Calu3 (cell line): ENCODE measurements around the gene PTPRN2. TPM values are rescaled to one million over a fixed set of nuclear protein-coding genes. Genes with fewer than 3 reads are reported as not detected.

Experiments
- BruUV-seq: library from RNA; stranded (reverse); fragments of 400-500 nt; replicated peaks from 2 replicates; lab custom pipeline; 2021; lab: Mats Ljungman, UMichigan
- CTCF ChIA-PET: fragments of 300-600 bp; sonication (Branson Sonifier 250); formaldehyde crosslinking; loops from one replicate; lab custom pipeline; 2022; ENCODE audit warnings: antibody characterized with exemption; lab: Charles Lee
- DNase-seq: peaks from one replicate; pipeline ENCODE4 v3.0.0; 2022
- H3K27ac Mint-ChIP-seq: one replicate; pipeline ENCODE4 v1.8.0; 2022; ENCODE audit warnings: mixed read lengths; ENCODE audit not compliant: unreplicated experiment
- H3K27me3 Mint-ChIP-seq: one replicate; pipeline ENCODE4 v1.8.0; 2022; ENCODE audit warnings: mixed read lengths; ENCODE audit not compliant: unreplicated experiment
- H3K36me3 Mint-ChIP-seq: one replicate; pipeline ENCODE4 v1.8.0; 2022; ENCODE audit warnings: mild to moderate bottlenecking, moderate library complexity, mixed read lengths; ENCODE audit not compliant: insufficient read depth, unreplicated experiment
- H3K4me1 Mint-ChIP-seq: one replicate; pipeline ENCODE4 v1.8.0; 2022; ENCODE audit warnings: mild to moderate bottlenecking, low read depth, mixed read lengths; ENCODE audit not compliant: unreplicated experiment
- H3K4me3 Mint-ChIP-seq: one replicate; pipeline ENCODE4 v1.8.0; 2022; ENCODE audit warnings: mild to moderate bottlenecking, low read depth, moderate library complexity, mixed read lengths; ENCODE audit not compliant: unreplicated experiment
- H3K9me3 Mint-ChIP-seq: one replicate; pipeline ENCODE4 v1.8.0; 2022; ENCODE audit warnings: low read depth, mixed read lengths; ENCODE audit not compliant: unreplicated experiment
- CTCF ChIP-seq: fragments of 200-600 bp; IDR thresholded peaks from one replicate; pipeline ENCODE4 v1.8.0; 2022; ENCODE audit warnings: antibody characterized with exemption; ENCODE audit not compliant: unreplicated experiment
- intact Hi-C: fragments of 100-400 bp; cut with micrococcal nuclease; formaldehyde crosslinking; loops from one replicate; pipeline ENCODE4 v1.10.0; 2022; ENCODE audit not compliant: unreplicated experiment
- total RNA-seq: library from RNA; stranded (reverse); gene quantifications from 2 replicates; pipeline ENCODE4 v1.2.3, GENCODE V29; 2022

Gene PTPRN2
- total RNA-seq, 1 experiment from 2014 or later = 2.0 TPM

- no peak overlapping the region for H3K4me3 Mint-ChIP-seq
- no peak for DNase-seq
- intact Hi-C loops = no loop called here
- H3K27ac Mint-ChIP-seq = no peak overlapping the region
- BruUV-seq = no TSS peak
- peaks cover 9% of the 10 kb centered on the region for H3K9me3 Mint-ChIP-seq
- H3K36me3 Mint-ChIP-seq = no peaks in the 10 kb centered on the region
- H3K4me1 Mint-ChIP-seq = no peaks in the 10 kb centered on the region
- H3K27me3 Mint-ChIP-seq = no peaks in the 10 kb centered on the region
- CTCF ChIA-PET = no interaction called here
- TF ChIP-seq CTCF = no peak
These were observed 400.0 kb downstream of the PTPRN2 start for GRCh38 chr7:158187694-158187994.

GRCh38 chr7:158186864-158187693 lies 400.5 kb downstream of the PTPRN2 start:
- Mint-ChIP-seq H3K27me3 (no peaks in the 10 kb centered on the region), H3K4me1 (no peaks in the 10 kb centered on the region), H3K36me3 (no peaks in the 10 kb centered on the region), H3K9me3 (peaks cover 13% of the 10 kb centered on the region), H3K27ac (no peak overlapping the region), H3K4me3 (no peak overlapping the region)
- TF ChIP-seq CTCF = no peak
- intact Hi-C loops = no loop called here
- CTCF ChIA-PET = no interaction called here
- no TSS peak for BruUV-seq
- no peak for DNase-seq

- no peak for DNase-seq
- TF ChIP-seq CTCF = no peak
- Mint-ChIP-seq H3K4me3 (no peak overlapping the region), H3K4me1 (no peaks in the 10 kb centered on the region), H3K9me3 (peaks cover 18% of the 10 kb centered on the region), H3K27me3 (no peaks in the 10 kb centered on the region), H3K27ac (no peak overlapping the region), H3K36me3 (no peaks in the 10 kb centered on the region)
- intact Hi-C loops = no loop called here
- no TSS peak for BruUV-seq
- CTCF ChIA-PET = no interaction called here
These were observed 401.2 kb downstream of the PTPRN2 start for GRCh38 chr7:158186406-158186805.

GRCh38 chr7:158185653-158186052 lies 402.0 kb downstream of the PTPRN2 start:
- no TSS peak for BruUV-seq
- no peak for DNase-seq
- Mint-ChIP-seq H3K36me3 (no peaks in the 10 kb centered on the region), H3K9me3 (peaks cover 18% of the 10 kb centered on the region), H3K27me3 (no peaks in the 10 kb centered on the region), H3K27ac (no peak overlapping the region), H3K4me1 (no peaks in the 10 kb centered on the region), H3K4me3 (no peak overlapping the region)
- intact Hi-C loops = no loop called here
- no peak for TF ChIP-seq CTCF
- CTCF ChIA-PET = no interaction called here
